ENCODE data around the gene LIFR.
"Not testable (repeated sequence)": the region's sequence is repeated elsewhere in the genome, so short reads cannot be mapped to it uniquely, and the experiment has no call there.

The LIFR gene

DNA sequence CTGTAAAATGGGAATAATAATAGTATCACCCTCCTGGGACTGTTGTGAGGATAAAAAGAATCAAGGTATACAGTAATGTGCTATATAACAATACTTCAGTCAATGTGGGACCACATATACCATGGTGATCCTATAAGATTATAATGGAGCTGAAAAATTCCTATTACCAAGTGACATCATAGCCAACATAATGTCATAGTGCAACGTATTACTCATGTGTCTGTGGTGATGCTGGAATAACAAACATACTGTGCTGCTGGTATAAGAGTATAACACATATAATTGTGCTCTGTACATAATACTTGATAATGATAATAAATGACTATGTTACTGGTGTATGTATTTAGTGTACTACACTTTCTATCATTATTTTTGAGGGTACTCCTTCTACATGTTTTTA lies 38.1 kb downstream of the LIFR start:
- no peak for FAIRE-seq

DNA sequence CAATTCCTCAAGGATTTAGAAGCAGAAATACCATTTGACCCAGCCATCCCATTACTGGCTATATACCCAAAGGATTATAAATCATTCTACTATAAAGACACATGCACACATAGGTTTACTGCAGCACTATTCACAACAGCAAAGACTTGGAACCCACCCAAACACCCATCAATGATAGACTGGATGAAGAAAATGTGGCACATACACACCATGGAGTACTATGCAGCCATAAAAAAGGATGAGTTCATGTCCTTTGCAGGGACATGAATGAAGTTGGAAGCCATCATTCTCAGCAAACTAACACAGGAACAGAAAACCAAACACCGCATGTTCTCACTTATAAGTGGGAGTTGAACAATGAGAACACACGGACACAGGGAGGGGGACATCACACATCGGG lies 39.8 kb downstream of the LIFR start:
- not testable (repeated sequence) for FAIRE-seq

More for the DNA sequence above, 38.1 kb downstream of the LIFR start:
- TF ChIP-seq, protein P1, sequence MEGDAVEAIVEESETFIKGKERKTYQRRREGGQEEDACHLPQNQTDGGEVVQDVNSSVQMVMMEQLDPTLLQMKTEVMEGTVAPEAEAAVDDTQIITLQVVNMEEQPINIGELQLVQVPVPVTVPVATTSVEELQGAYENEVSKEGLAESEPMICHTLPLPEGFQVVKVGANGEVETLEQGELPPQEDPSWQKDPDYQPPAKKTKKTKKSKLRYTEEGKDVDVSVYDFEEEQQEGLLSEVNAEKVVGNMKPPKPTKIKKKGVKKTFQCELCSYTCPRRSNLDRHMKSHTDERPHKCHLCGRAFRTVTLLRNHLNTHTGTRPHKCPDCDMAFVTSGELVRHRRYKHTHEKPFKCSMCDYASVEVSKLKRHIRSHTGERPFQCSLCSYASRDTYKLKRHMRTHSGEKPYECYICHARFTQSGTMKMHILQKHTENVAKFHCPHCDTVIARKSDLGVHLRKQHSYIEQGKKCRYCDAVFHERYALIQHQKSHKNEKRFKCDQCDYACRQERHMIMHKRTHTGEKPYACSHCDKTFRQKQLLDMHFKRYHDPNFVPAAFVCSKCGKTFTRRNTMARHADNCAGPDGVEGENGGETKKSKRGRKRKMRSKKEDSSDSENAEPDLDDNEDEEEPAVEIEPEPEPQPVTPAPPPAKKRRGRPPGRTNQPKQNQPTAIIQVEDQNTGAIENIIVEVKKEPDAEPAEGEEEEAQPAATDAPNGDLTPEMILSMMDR (IDR thresholded peaks at IDR 0.05; ENCODE audit: insufficient read depth, missing control alignments), result no peak
- DNase-seq (ENCODE audit: insufficient read length, low spot score), result no peak

DNA sequence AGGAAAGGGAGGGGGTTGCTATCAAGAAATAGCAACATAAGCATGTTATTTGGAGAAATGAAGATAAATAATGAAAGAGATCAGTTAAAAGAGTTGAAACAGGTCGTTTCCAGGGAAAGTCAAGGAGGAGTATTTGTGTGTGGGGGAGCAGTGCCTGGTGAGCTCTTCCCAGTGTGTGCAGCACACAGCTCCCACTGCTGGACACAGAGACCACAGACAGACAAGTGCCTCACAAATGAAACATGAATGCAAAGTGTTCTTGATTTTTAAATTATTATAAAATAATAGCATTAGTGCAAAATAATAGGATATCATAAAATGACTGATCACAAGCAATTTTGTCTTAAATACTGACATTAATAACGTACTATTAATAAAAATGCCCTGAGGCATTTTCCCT lies 40.8 kb downstream of the LIFR start:
- FAIRE-seq (no peak), DNase-seq (ENCODE audit: insufficient read length, low spot score) (no peak)
- TF ChIP-seq, protein P1 (IDR thresholded peaks at IDR 0.05; ENCODE audit: insufficient read depth, missing control alignments), result no peak

More for the DNA sequence above, 39.8 kb downstream of the LIFR start:
- DNase-seq (ENCODE audit: insufficient read length, low spot score), result not testable (repeated sequence)

DNA sequence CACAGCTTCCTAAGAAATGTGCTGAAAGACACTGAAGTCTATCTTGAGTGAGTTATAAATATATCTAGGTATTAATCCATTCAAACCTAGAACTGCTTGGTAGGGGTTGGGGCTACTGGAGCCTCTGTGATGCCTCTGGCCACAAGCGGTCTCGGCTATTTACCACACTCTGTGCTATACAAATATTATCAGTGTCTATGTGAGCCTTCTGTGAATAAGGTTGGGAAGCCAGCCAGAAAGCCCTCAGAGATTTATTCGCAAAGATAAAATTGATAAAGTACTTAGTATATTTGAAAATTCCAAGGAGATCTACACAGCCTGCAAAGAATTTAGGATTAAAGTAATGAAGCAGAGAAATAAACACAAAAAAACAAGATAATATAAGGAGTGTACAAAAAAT lies 41.4 kb downstream of the LIFR start:
- DNase-seq (ENCODE audit: insufficient read length, low spot score), result no peak
- no peak for FAIRE-seq
- TF ChIP-seq, protein P1 (IDR thresholded peaks at IDR 0.05; ENCODE audit: insufficient read depth, missing control alignments), result no peak

DNA sequence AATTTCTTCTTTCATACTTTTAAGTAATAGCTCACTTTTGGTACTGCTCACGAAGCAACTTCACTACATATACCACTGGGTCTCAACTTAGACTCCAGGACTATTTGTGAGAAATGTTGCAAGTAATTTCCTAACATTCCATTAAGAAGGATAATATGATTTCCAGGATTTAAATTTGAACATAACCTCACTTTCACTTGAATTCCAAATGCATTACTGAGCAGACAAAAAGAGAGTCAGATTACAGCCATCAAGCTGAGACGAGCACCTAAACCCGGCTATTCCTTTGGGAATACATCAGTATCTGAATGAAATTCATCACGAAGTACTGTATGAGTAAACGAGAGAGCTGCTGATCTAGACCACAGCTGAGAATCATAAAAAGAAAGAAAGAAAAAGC lies 47.3 kb downstream of the LIFR start:
- no peak for DNase-seq (ENCODE audit: insufficient read length, low spot score)
- no peak for FAIRE-seq
- TF ChIP-seq, protein P1 (IDR thresholded peaks at IDR 0.05; ENCODE audit: insufficient read depth, missing control alignments), result no peak

DNA sequence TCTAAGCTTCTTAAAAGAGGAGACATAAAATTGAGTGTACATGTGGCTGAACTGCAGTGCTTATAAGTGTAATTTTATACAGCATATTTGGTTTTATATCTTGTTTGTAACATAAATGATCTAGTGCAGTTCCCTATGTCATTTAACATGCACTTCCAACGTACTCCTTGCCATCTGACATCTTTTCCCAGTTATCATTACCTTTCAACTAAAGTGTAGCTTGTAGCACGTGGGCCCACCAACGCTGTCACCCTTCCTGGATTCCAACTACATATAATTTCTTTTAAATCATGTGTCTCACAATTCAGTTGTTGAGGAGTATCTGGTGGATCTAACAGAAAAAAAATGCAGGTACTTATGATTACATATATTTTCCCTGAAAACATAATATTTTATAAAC lies 50.1 kb downstream of the LIFR start:
- TF ChIP-seq, protein P1 (IDR thresholded peaks at IDR 0.05; ENCODE audit: insufficient read depth, missing control alignments), result no peak
- DNase-seq (ENCODE audit: insufficient read length, low spot score) (no peak), FAIRE-seq (peak; percentile 6)

DNA sequence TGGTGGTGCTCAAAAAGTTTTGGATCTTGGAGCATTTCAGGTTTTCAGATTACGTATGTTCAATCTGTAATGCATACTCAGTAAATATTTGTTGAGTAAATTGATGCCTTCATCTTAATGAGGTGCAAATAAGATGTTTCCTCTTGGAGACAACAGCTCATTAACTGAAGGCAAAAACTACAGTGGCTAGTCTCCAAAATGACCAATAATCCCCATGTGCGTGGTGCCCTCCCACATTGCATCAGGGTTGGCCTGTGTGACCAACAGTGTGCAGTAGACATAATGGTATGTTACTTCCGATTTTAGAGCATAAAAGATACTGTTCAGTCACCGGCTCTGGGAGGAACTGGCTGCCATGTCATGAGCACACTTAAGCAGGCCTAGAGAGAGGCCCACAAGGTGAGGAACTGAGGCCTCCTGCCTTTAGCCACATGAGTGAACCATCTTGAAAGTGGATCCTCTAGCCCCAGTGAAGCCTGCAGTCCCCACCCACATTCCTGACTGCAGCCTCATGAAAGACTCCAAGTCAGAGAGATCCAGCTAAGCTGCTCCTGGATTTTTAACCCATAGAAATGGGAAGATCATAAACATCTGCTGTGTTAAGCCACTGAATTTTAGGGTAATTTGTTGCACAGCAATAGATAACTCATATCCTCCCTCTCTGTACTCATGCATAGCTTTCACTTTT lies 55.7 kb downstream of the LIFR start:
- TF ChIP-seq, protein P1 (IDR thresholded peaks at IDR 0.05; ENCODE audit: insufficient read depth, missing control alignments), result no peak
- no peak for FAIRE-seq

More for the DNA sequence above, 55.7 kb downstream of the LIFR start:
- no peak for DNase-seq (ENCODE audit: insufficient read length, low spot score)

All from D721Med (cell line).